Panc1 (cell line): ENCODE results near the gene PHF21A. TPM values are rescaled to one million over a fixed set of nuclear protein-coding genes. Genes with fewer than 3 reads are reported as not detected.

Source experiments
- ATAC-seq: fragments of 200-7000 bp; cut with Tn5 transposase; 2 replicates; pipeline ENCODE4 v1.9.1; 2020; ENCODE audit warnings: mild to moderate bottlenecking, moderate library complexity
- BruUV-seq: library from RNA; stranded (reverse); fragments of 400-500 nt; replicated peaks from 2 replicates; lab custom pipeline; 2021; lab: Mats Ljungman, UMichigan
- CTCF ChIA-PET: fragments of 300-600 bp; sonication (Branson Sonifier 250); formaldehyde crosslinking; loops from one replicate; lab custom pipeline; 2022; ENCODE audit warnings: antibody characterized with exemption; lab: Charles Lee
- POLR2A ChIA-PET: fragments of 300-600 bp; sonication (Branson Sonifier 250); formaldehyde crosslinking; loops from one replicate; lab custom pipeline; 2022; ENCODE audit warnings: antibody characterized with exemption; lab: Charles Lee
- DNase-seq: peaks from one replicate; pipeline ENCODE4 v3.0.0-alpha.2; 2010; ENCODE audit warnings: low read depth, low spot score
- H3K27ac ChIP-seq: 2 replicates; pipeline ENCODE4 v1.5.1; 2011; ENCODE audit warnings: mild to moderate bottlenecking, low read length, inconsistent platforms
- H3K27me3 ChIP-seq: fragments of 200-500 bp; sonication (Bioruptor generic); 2 replicates; pipeline ENCODE4 v1.6.0; 2014; ENCODE audit warnings: low read length, inconsistent platforms; ENCODE audit not compliant: control insufficient read depth, insufficient read depth
- H3K36me3 ChIP-seq: fragments of 200-500 bp; sonication (Bioruptor generic); 2 replicates; pipeline ENCODE4 v1.5.1; 2014; ENCODE audit warnings: inconsistent platforms, mild to moderate bottlenecking, low read length, moderate library complexity; ENCODE audit not compliant: control insufficient read depth, insufficient read depth
- H3K4me1 ChIP-seq: 2 replicates; pipeline ENCODE4 v1.5.1; 2011; ENCODE audit warnings: inconsistent platforms, mild to moderate bottlenecking, low read length, moderate library complexity; ENCODE audit not compliant: control insufficient read depth, insufficient read depth
- H3K4me3 ChIP-seq, 2 experiments: 2 replicates each; pipeline ENCODE4 v1.5.1; 2011 to 2012; ENCODE audit warnings: low read depth in 2 of 2, low read length in 2 of 2, mild to moderate bottlenecking in 2 of 2, inconsistent platforms in 1 of 2, moderate library complexity in 1 of 2
- H3K9me3 ChIP-seq: fragments of 200-500 bp; sonication (Bioruptor generic); 2 replicates; pipeline ENCODE4 v1.5.1; 2014; ENCODE audit warnings: low read depth, mild to moderate bottlenecking, inconsistent platforms, low read length, moderate library complexity; ENCODE audit not compliant: control insufficient read depth, insufficient read depth
- CTCF ChIP-seq: fragments of 450-650 bp; IDR thresholded peaks from 2 replicates; pipeline ENCODE4 v1.5.1; 2017; ENCODE audit warnings: mild to moderate bottlenecking
- POLR2AphosphoS5 ChIP-seq: IDR thresholded peaks from 2 replicates; pipeline ENCODE4 v1.6.1; 2012; ENCODE audit warnings: mild to moderate bottlenecking, low read depth, low read length, moderate library complexity
- REST ChIP-seq, 2 experiments: IDR thresholded peaks; 2 replicates each; pipeline ENCODE4 v1.6.1; 2011 to 2012; ENCODE audit warnings: low read depth in 2 of 2, control low read depth in 1 of 2, low read length in 1 of 2, mild to moderate bottlenecking in 1 of 2, moderate library complexity in 1 of 2; ENCODE audit not compliant: insufficient read depth in 1 of 2
- SIN3A ChIP-seq: IDR thresholded peaks from 2 replicates; pipeline ENCODE4 v1.6.1; 2012; ENCODE audit warnings: low read depth, mild to moderate bottlenecking, low read length, moderate library complexity, borderline replicate concordance; ENCODE audit not compliant: insufficient read depth
- TCF7L2 ChIP-seq: IDR thresholded peaks from 2 replicates; pipeline ENCODE4 v1.6.1; 2011; ENCODE audit warnings: mild to moderate bottlenecking, low read depth, low read length, inconsistent platforms
- in situ Hi-C: cut with HindIII; loops from 2 replicates; pipeline ENCODE4 v1.10.0; 2016; ENCODE audit warnings: low sequenced_read_pairs, low pct_unique_long_range_greater_than_20kb
- intact Hi-C: fragments of 100-400 bp; cut with micrococcal nuclease; formaldehyde crosslinking; loops from one replicate; pipeline ENCODE4 v1.10.0; 2022; ENCODE audit not compliant: unreplicated experiment
- total RNA-seq: library from RNA; stranded (reverse); gene quantifications from one replicate; pipeline ENCODE4 v1.2.1, GENCODE V29; 2021; ENCODE audit not compliant: unreplicated experiment

The PHF21A gene
- total RNA-seq, 1 experiment from 2014 or later, result 45.7 TPM

- in situ Hi-C loops (no loop called here), intact Hi-C loops (loop anchor here (10.0 kb wide), 1 partner anchor 135 kb away; no protein-coding TSS in a partner anchor)
- POLR2A ChIA-PET, result no interaction called here
- ATAC-seq (no peak), DNase-seq (no peak)
- Histone ChIP-seq H3K36me3 (no peaks in the 10 kb centered on the region), H3K27ac (no peak overlapping the region), H3K9me3 (no peaks in the 10 kb centered on the region), H3K4me3 (no peak overlapping the region), H3K27me3 (no peaks in the 10 kb centered on the region), H3K4me1 (no peaks in the 10 kb centered on the region; the same call in 1 of the 2 replicates)
- TF ChIP-seq REST (IDR thresholded peaks at IDR 0.05; ENCODE audit: insufficient read depth in 1 of 2, low read depth in 2 of 2, low read length in 1 of 2), result no peak
- TF ChIP-seq TCF7L2, result no peak
- no peak for TF ChIP-seq POLR2AphosphoS5
- no peak for TF ChIP-seq CTCF
- no peak for TF ChIP-seq SIN3A
- no TSS peak for BruUV-seq
- CTCF ChIA-PET, result no interaction called here
Measured at GRCh38 chr11:46009647-46010046, 111.6 kb downstream of the PHF21A start.

- DNase-seq (peak; percentile 59), ATAC-seq (peak; percentile 93)
- Histone ChIP-seq H3K4me1 (no peaks in the 10 kb centered on the region; the same call in 1 of the 2 replicates), H3K4me3 (no peak overlapping the region), H3K27ac (no peak overlapping the region), H3K9me3 (no peaks in the 10 kb centered on the region), H3K27me3 (no peaks in the 10 kb centered on the region), H3K36me3 (no peaks in the 10 kb centered on the region)
- CTCF ChIA-PET, result interaction anchor here (0.6 to 1.5 kb wide), 10 partner anchors 11 to 202 kb away, joined by 3 to 20 read pairs (median 3); no protein-coding TSS in a partner anchor
- intact Hi-C loops (loop anchor here (1.0 to 10.0 kb wide), 2 partner anchors 42 to 132 kb away; no protein-coding TSS in a partner anchor), in situ Hi-C loops (no loop called here)
- TF ChIP-seq CTCF, result peak; percentile 79; the same call in 1 of the 2 replicates
- TF ChIP-seq REST (IDR thresholded peaks at IDR 0.05; ENCODE audit: insufficient read depth in 1 of 2, low read depth in 2 of 2, low read length in 1 of 2), result no peak
- no peak for TF ChIP-seq POLR2AphosphoS5
- BruUV-seq, result no TSS peak
- POLR2A ChIA-PET, result no interaction called here
Measured at GRCh38 chr11:46006418-46007070, 114.7 kb downstream of the PHF21A start.
